ENCODE measurements around the gene PPP1R1B. TPM values are rescaled to one million over a fixed set of nuclear protein-coding genes. Genes with fewer than 3 reads are reported as not detected.

Gene PPP1R1B
- total RNA-seq, 1 donor = 4.1 TPM

DNA sequence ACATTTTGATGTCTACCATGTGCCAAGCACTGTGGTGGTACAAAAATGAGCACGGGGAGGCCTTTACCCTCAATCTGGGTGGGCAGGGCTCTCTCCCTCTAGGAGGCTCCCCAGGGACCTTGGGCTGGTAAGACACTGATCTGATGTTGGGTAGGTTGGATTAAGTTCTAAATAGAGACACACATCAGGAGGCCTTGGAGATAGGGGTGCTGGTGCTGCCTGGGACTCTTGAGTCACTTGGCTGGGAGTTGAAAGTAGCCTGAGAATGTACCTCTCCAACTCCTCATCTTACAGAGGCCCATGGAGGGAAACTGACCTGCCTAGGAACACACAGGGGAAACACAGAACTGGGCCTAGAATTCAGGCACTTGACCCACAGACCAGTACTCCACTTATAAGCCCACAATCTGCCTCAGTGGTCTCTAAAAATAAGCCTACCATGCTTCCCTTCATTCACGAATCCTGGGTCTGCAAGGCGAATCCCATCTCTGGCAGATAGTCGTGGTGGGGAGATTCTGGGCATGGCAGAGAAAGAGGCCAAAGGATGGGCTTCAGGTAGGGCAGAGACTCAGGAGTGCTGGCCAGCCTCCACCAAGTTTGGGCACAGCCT, 17.2 kb upstream of the PPP1R1B start:
- no peak overlapping the region for H3K4me3 ChIP-seq (ENCODE audit: low read depth, low read length)
- TF ChIP-seq, protein P1, sequence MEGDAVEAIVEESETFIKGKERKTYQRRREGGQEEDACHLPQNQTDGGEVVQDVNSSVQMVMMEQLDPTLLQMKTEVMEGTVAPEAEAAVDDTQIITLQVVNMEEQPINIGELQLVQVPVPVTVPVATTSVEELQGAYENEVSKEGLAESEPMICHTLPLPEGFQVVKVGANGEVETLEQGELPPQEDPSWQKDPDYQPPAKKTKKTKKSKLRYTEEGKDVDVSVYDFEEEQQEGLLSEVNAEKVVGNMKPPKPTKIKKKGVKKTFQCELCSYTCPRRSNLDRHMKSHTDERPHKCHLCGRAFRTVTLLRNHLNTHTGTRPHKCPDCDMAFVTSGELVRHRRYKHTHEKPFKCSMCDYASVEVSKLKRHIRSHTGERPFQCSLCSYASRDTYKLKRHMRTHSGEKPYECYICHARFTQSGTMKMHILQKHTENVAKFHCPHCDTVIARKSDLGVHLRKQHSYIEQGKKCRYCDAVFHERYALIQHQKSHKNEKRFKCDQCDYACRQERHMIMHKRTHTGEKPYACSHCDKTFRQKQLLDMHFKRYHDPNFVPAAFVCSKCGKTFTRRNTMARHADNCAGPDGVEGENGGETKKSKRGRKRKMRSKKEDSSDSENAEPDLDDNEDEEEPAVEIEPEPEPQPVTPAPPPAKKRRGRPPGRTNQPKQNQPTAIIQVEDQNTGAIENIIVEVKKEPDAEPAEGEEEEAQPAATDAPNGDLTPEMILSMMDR (IDR thresholded peaks at IDR 0.05; ENCODE audit: insufficient read depth, low read length) = no peak
- no peak for DNase-seq (ENCODE audit: low read depth)

DNA sequence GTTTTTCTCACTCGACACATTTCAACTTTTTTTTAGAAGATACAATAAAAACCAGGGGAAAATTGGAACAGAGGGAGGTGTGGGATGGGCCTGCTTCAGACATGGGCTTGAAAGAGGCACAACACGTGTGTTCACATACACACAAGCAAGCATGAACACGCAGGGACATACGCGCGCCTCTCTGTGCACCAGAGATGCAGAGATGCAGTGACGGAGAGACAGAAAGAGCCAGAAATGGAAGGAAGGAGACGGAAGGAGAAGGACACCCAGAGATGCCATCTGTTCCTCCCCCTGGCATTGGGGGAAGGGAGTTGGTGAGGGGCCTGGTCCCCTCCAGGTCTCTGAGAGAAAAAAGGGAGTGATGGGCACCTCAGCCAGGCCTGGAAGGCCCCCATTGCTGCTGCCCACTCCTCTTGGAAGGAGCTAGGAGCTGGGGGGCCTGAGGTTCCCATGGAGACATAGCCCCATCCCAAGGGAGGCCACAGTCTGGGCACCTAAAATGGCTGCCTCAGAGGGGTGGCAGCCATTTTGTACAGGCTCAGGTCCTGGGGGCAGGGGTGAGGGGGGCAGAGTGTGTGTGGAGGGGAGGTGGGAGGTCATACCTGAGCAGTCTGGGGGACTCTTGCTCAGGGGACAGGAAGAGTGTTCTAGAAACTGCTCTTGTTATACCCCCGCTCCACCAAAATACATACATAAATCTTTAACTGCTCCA, 15.2 kb upstream of the PPP1R1B start:
- H3K4me3 ChIP-seq (ENCODE audit: low read depth, low read length) = no peak overlapping the region
- DNase-seq (ENCODE audit: low read depth) = no peak
- TF ChIP-seq, protein P1 (IDR thresholded peaks at IDR 0.05; ENCODE audit: insufficient read depth, low read length) = no peak

DNA sequence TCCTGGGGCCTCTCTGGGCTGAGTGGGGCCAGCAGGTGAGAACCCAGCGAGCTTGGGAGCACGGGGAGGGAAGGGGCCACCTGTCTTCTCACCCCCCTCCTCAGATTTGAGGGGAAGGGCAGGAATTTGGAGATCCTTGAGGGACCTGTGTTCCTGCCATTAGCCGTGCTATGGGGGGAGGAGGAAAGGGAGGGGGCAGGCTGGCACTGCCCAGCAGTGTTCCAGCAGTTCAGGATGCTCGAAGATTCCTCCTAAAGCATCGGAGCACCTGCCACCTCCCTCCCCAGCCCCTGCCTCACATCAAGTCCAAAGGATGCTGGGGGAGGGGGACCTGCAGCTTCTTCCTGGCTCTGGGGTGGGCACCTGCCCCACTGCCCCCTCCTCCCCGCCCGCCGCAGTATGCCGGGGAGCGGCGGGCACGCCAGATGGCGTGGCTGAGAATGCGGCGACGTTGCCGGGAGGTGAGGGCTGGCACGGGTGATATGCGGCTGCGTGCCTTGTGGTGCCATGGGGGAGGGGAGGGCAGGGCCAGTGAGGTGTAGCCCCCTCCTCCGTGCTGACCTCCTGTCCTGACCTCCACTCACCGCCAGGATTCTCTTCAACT, 14.4 kb upstream of the PPP1R1B start:
- no peak overlapping the region for H3K4me3 ChIP-seq (ENCODE audit: low read depth, low read length)
- no peak for DNase-seq (ENCODE audit: low read depth)
- TF ChIP-seq, protein P1 (IDR thresholded peaks at IDR 0.05; ENCODE audit: insufficient read depth, low read length) = no peak

DNA sequence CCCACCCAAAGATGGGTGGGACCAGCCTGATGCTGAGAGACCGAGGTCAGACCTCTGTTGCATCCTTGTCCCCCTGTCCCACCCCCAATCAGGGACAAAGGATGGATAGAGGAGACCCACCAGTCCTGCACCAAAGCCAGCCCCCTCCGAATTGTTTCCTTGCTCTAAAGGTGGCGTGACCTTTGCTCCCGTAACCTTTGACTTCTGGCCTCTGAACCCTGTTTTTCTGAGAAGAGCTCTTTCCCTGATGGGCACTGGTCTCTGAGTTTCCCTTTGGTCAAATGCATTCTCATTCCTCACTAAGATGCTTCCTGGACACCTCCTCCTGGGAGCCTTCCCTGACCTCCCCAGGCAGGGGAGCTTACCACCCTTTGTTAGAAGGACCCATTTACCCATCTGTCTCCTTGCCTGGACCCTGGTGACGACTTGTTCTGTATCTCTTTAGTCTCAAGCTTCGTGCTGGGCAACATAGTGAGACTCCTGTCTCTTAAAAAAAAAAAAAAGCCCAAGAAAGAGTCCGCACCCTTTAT, 13.8 kb upstream of the PPP1R1B start:
- no peak overlapping the region for H3K4me3 ChIP-seq (ENCODE audit: low read depth, low read length)
- DNase-seq (ENCODE audit: low read depth) = no peak
- TF ChIP-seq, protein P1 (IDR thresholded peaks at IDR 0.05; ENCODE audit: insufficient read depth, low read length) = no peak

DNA sequence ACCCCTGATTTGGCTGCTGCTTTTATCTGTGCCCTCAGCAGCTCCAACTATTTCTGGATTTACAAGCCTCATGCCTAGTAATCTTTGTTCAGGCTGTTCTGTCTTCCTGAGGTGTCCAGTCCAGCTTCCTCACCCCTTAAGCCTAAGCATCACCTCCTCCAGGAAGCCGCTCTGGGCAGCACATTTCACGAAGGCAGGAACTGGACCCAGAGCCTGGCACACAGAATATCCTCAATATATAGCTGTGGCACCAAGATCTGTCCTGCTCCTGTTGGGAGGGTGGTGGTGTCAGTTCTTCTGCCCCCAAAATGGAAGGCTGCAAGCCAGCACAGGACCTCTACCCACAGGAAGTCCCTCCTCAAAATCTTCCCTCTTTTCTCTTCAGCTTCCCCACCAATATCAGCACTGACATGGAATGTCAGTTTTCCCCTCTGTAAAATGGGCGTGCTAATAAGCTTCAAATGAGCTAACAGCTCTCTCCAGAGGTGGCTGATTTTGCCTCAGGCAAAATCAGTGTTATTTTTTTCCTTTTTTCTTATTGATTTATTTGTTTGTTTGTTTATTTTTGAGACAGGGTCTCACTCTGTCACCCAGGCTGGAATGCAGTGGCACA, 12.1 kb upstream of the PPP1R1B start:
- no peak overlapping the region for H3K4me3 ChIP-seq (ENCODE audit: low read depth, low read length)
- DNase-seq (ENCODE audit: low read depth) = no peak
- TF ChIP-seq, protein P1 (IDR thresholded peaks at IDR 0.05; ENCODE audit: insufficient read depth, low read length) = no peak

DNA sequence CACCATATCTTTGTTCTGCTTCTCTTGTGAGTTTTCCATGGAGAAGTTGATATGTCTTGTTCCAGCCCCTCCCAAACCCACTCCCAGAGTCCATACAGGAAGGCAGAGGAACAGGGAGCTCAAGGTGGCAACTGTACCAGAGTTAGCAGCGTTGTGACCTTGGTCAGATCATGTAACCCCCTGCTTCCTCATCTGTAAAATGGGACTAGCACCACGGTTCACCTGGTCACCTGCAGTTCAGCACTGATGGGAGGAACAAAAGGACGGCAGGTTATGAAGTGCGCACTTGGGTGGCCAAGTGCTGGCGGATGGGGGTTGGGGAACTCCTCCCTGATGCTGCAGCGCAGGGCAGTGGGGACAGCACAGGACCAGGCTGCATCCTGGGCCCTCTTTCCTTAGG, 11.3 kb upstream of the PPP1R1B start:
- DNase-seq (ENCODE audit: low read depth) = no peak
- TF ChIP-seq, protein P1 (IDR thresholded peaks at IDR 0.05; ENCODE audit: insufficient read depth, low read length) = no peak
- H3K4me3 ChIP-seq (ENCODE audit: low read depth, low read length) = no peak overlapping the region
